Measurements from ENCODE around the gene CTXND1. TPM values are rescaled to one million over a fixed set of nuclear protein-coding genes. Genes with fewer than 3 reads are reported as not detected.

Gene CTXND1
- total RNA-seq, 1 experiment from 2014 or later = not detected

GRCh38 chr15:80274996-80275395 is 23.0 kb upstream of the CTXND1 start:
- Histone ChIP-seq H2AFZ (ENCODE audit: low read length) (no peak overlapping the region), H3K79me2 (ENCODE audit: low read length) (no peaks in the 10 kb centered on the region), H3K4me3 (ENCODE audit: low read length) (no peak overlapping the region), H3K4me1 (ENCODE audit: insufficient read depth, low read length) (no peaks in the 10 kb centered on the region), H3K9ac (ENCODE audit: low read length) (no peak overlapping the region), H3K36me3 (ENCODE audit: low read depth, low read length) (no peaks in the 10 kb centered on the region), H3K27me3 (ENCODE audit: low read length) (peaks cover 47% of the 10 kb centered on the region), H3K4me2 (ENCODE audit: low read length) (no peak overlapping the region), H4K20me1 (ENCODE audit: low read length) (no peaks in the 10 kb centered on the region), H3F3A (ENCODE audit: low read length, unreplicated experiment) (no peaks in the 10 kb centered on the region), H3K9me3 (ENCODE audit: low read length) (no peaks in the 10 kb centered on the region), H3K27ac (ENCODE audit: low read length) (no peak overlapping the region), H3K9me2 (replicated peaks; ENCODE audit: low read length) (no peaks in the 10 kb centered on the region)
- TF ChIP-seq CTCF (conservative IDR thresholded peaks at IDR 0.05; ENCODE audit: low read depth, low read length) = no peak
- TF ChIP-seq EZH2phosphoT487 (IDR thresholded peaks at IDR 0.05; ENCODE audit: borderline replicate concordance, low read length) = no peak
- no peak for TF ChIP-seq EZH2 (IDR thresholded peaks at IDR 0.05; ENCODE audit: low read length, unreplicated experiment)
- intact Hi-C loops (cut with micrococcal nuclease) = no loop called here
- POLR2A ChIA-PET (ENCODE audit: unreplicated experiment) = no interaction called here
- ATAC-seq = no peak
- no TSS peak for BruUV-seq (replicated peaks)
- CTCF ChIA-PET = no interaction called here
- no peak for DNase-seq

- DNase-seq = no peak
- H3K79me2 ChIP-seq (ENCODE audit: low read length) = no peaks in the 10 kb centered on the region
- CTCF ChIA-PET = no interaction called here
Measured at GRCh38 chr15:80274554-80274953, 22.5 kb upstream of the CTXND1 start.

GRCh38 chr15:80272987-80273386 is 21.0 kb upstream of the CTXND1 start:
- POLR2A ChIA-PET (ENCODE audit: unreplicated experiment) = no interaction called here
- H3K27me3 ChIP-seq (ENCODE audit: low read length) = peaks cover 46% of the 10 kb centered on the region

More at GRCh38 chr15:80274554-80274953, 22.5 kb upstream of the CTXND1 start:
- TF ChIP-seq CTCF (conservative IDR thresholded peaks at IDR 0.05; ENCODE audit: low read depth, low read length) (no peak), EZH2phosphoT487 (IDR thresholded peaks at IDR 0.05; ENCODE audit: borderline replicate concordance, low read length) (no peak), EZH2 (IDR thresholded peaks at IDR 0.05; ENCODE audit: low read length, unreplicated experiment) (no peak)
- Histone ChIP-seq H2AFZ (ENCODE audit: low read length) (no peak overlapping the region), H3K4me2 (ENCODE audit: low read length) (no peak overlapping the region), H3K27ac (ENCODE audit: low read length) (no peak overlapping the region), H3K4me1 (ENCODE audit: insufficient read depth, low read length) (no peaks in the 10 kb centered on the region), H3K9me2 (replicated peaks; ENCODE audit: low read length) (no peaks in the 10 kb centered on the region), H4K20me1 (ENCODE audit: low read length) (no peaks in the 10 kb centered on the region), H3K9ac (ENCODE audit: low read length) (no peak overlapping the region), H3F3A (ENCODE audit: low read length, unreplicated experiment) (no peaks in the 10 kb centered on the region), H3K27me3 (ENCODE audit: low read length) (peaks cover 47% of the 10 kb centered on the region), H3K9me3 (ENCODE audit: low read length) (no peaks in the 10 kb centered on the region), H3K36me3 (ENCODE audit: low read depth, low read length) (no peaks in the 10 kb centered on the region), H3K4me3 (ENCODE audit: low read length) (no peak overlapping the region)
- no peak for ATAC-seq
- POLR2A ChIA-PET (ENCODE audit: unreplicated experiment) = no interaction called here
- BruUV-seq (replicated peaks) = no TSS peak
- intact Hi-C loops (cut with micrococcal nuclease) = no loop called here

More at GRCh38 chr15:80272987-80273386, 21.0 kb upstream of the CTXND1 start:
- Histone ChIP-seq H3F3A (ENCODE audit: low read length, unreplicated experiment) (no peaks in the 10 kb centered on the region), H3K9ac (ENCODE audit: low read length) (no peak overlapping the region), H3K36me3 (ENCODE audit: low read depth, low read length) (no peaks in the 10 kb centered on the region), H3K79me2 (ENCODE audit: low read length) (no peaks in the 10 kb centered on the region), H3K9me2 (replicated peaks; ENCODE audit: low read length) (no peaks in the 10 kb centered on the region), H3K9me3 (ENCODE audit: low read length) (no peaks in the 10 kb centered on the region), H3K27ac (ENCODE audit: low read length) (no peak overlapping the region), H2AFZ (ENCODE audit: low read length) (no peak overlapping the region), H3K4me1 (ENCODE audit: insufficient read depth, low read length) (no peaks in the 10 kb centered on the region), H4K20me1 (ENCODE audit: low read length) (no peaks in the 10 kb centered on the region), H3K4me3 (ENCODE audit: low read length) (no peak overlapping the region), H3K4me2 (ENCODE audit: low read length) (no peak overlapping the region)
- intact Hi-C loops (cut with micrococcal nuclease) = no loop called here
- TF ChIP-seq EZH2phosphoT487 (IDR thresholded peaks at IDR 0.05; ENCODE audit: borderline replicate concordance, low read length) (no peak), EZH2 (IDR thresholded peaks at IDR 0.05; ENCODE audit: low read length, unreplicated experiment) (no peak), CTCF (conservative IDR thresholded peaks at IDR 0.05; ENCODE audit: low read depth, low read length) (no peak)
- DNase-seq = no peak
- BruUV-seq (replicated peaks) = no TSS peak
- ATAC-seq = no peak
- CTCF ChIA-PET = no interaction called here

Data from PC-3 (cell line).